HEK293T (cell line): ENCODE results near the gene SLC4A8.

Source experiments
- BHLHE40 ChIP-seq: fragments of 450-650 bp; IDR thresholded peaks from 2 replicates; pipeline ENCODE4 v1.6.1; 2016; ENCODE audit warnings: mild to moderate bottlenecking, moderate library complexity, borderline replicate concordance
- ELF4 ChIP-seq: fragments of 450-650 bp; IDR thresholded peaks from 2 replicates; pipeline ENCODE4 v1.6.1; 2017; ENCODE audit warnings: antibody characterized with exemption
- FOXA1 ChIP-seq: fragments of 450-650 bp; IDR thresholded peaks from 2 replicates; pipeline ENCODE4 v1.6.1; 2016; ENCODE audit warnings: mild to moderate bottlenecking
- FOXK2 ChIP-seq: fragments of 450-650 bp; IDR thresholded peaks from 2 replicates; pipeline ENCODE4 v1.6.1; 2016; ENCODE audit warnings: mild to moderate bottlenecking
- FOXM1 ChIP-seq: fragments of 450-650 bp; IDR thresholded peaks from 2 replicates; pipeline ENCODE4 v1.6.1; 2017; ENCODE audit warnings: mild to moderate bottlenecking, borderline replicate concordance
- HDGF ChIP-seq: fragments of 450-650 bp; IDR thresholded peaks from 2 replicates; pipeline ENCODE4 v1.6.1; 2017; ENCODE audit warnings: antibody characterized with exemption, borderline replicate concordance
- LEF1 ChIP-seq: fragments of 450-650 bp; IDR thresholded peaks from 2 replicates; pipeline ENCODE4 v1.6.1; 2017; ENCODE audit warnings: mild to moderate bottlenecking, borderline replicate concordance
- PKNOX1 ChIP-seq: fragments of 450-650 bp; IDR thresholded peaks from 2 replicates; pipeline ENCODE4 v1.6.1; 2016
- SP1 ChIP-seq: fragments of 450-650 bp; IDR thresholded peaks from 2 replicates; pipeline ENCODE4 v1.6.1; 2017
- SUZ12 ChIP-seq: fragments of 450-650 bp; IDR thresholded peaks from 2 replicates; pipeline ENCODE4 v1.6.1; 2016; ENCODE audit warnings: mild to moderate bottlenecking
- TARDBP ChIP-seq: fragments of 450-650 bp; IDR thresholded peaks from 2 replicates; pipeline ENCODE4 v1.6.1; 2016
- ZNF384 ChIP-seq: fragments of 450-650 bp; IDR thresholded peaks from 2 replicates; pipeline ENCODE4 v1.6.1; 2016

- no peak for TF ChIP-seq ZNF384
- no peak for TF ChIP-seq HDGF
- no peak for TF ChIP-seq FOXM1
- no peak for TF ChIP-seq SUZ12
- no peak for TF ChIP-seq FOXK2
- no peak for TF ChIP-seq BHLHE40
- TF ChIP-seq FOXA1: no peak
- no peak for TF ChIP-seq TARDBP
- TF ChIP-seq LEF1: no peak
- no peak for TF ChIP-seq SP1
- no peak for TF ChIP-seq ELF4
- no peak for TF ChIP-seq PKNOX1
These were observed 35.8 kb upstream of the SLC4A8 start for GRCh38 chr12:51388846-51389245.
